ENCODE results near the gene FAM20C.

Gene FAM20C

DNA sequence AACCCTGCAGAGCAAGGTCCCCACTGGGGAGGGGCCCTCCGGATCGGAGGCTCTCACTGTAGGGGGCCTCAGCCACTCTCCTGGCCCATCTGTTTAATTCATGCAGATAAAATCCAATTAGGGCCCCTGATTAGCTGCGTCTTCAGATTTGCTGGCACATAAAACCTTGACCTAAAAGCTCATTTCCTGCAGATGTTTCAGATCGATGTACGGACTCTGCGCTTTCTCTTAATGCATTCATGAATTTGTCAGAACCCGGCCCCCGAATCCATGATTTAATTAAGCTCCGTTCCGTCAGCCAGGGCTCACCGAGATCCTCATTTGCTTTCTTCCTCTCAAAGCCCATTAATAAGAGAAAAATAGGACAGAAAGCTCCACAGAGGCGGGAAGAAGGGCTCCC, 57.6 kb downstream of the FAM20C start:
- Histone ChIP-seq H3K27ac (no peak overlapping the region), H3K4me3 (no peak overlapping the region)

DNA sequence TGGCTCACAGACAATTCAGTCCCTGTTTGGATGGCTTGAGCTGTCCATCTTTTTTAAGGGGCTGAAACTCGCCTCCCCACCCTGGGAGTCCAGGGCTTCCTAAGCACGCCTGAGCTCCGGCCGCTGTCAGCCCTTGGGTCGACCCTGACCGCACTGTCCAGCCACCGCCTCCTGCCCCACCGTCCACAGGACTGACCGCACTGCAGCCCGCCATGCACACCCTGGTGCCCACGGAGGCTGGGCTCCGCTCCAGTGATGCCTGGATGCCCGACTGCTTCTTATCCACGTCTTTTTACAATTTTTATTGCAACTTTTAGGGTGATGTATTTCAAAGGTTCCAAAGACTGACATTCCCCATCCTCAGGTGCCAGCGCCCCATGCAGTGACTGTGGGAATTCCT, 58.2 kb downstream of the FAM20C start:
- H3K27ac ChIP-seq, result no peak overlapping the region

DNA sequence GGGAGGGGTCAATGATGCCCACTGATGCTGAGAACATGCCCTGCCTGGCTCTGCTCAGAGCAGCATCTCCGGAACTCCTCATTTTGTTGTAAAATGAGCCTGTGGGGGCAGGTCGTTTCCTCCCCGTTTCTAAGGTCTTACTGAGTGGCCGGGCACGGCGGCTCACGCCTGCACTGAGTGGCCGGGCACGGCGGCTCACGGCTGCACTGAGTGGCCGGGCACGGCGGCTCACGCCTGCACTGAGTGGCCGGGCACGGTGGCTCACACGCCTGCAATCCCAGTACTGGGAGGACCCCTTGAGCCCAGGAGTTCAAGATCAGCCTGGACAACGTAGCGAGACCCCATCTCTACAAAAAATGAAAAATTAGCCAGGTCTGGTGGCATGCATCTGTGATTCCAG, 58.6 kb downstream of the FAM20C start:
- Histone ChIP-seq H3K4me3 (no peak overlapping the region), H3K27ac (no peak overlapping the region)

More for the DNA sequence above, 58.2 kb downstream of the FAM20C start:
- H3K4me3 ChIP-seq, result no peak overlapping the region

DNA sequence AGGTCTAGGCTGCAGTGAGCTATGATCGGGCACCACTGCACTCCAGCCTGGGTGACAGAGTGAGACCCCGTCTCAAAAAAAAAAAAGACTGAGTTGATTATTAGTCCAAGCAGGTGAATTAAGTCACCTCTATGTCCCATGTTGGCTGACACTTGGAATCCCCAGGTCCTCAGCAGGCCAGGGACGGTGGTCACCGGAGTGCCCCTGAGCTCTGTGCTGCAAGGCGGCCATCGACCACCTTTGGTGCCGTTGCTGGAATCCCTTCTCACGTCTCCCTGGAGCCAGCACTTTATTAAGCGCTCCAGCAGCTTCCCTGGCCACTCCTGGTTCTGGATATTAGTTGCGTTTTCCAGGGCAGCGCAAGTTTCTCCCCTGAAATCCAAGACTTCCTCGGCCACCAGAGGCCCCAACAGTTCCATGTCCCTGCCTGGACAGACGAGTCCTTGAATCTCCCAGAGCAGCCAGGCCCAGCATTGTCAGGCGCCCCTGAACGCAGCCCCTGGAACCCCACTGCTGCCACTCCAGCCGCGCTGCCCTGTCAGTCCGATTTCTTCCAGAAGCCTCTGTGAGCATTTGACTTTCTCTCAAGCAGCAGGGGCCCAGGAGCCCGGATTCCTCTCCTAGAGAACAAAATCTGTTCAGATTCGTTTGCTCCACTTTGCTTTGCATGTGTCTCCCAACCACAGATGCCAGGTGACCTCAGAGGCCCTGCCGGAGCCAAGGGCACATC, 59.2 kb downstream of the FAM20C start:
- Histone ChIP-seq H3K4me3 (no peak overlapping the region), H3K27ac (no peak overlapping the region)

DNA sequence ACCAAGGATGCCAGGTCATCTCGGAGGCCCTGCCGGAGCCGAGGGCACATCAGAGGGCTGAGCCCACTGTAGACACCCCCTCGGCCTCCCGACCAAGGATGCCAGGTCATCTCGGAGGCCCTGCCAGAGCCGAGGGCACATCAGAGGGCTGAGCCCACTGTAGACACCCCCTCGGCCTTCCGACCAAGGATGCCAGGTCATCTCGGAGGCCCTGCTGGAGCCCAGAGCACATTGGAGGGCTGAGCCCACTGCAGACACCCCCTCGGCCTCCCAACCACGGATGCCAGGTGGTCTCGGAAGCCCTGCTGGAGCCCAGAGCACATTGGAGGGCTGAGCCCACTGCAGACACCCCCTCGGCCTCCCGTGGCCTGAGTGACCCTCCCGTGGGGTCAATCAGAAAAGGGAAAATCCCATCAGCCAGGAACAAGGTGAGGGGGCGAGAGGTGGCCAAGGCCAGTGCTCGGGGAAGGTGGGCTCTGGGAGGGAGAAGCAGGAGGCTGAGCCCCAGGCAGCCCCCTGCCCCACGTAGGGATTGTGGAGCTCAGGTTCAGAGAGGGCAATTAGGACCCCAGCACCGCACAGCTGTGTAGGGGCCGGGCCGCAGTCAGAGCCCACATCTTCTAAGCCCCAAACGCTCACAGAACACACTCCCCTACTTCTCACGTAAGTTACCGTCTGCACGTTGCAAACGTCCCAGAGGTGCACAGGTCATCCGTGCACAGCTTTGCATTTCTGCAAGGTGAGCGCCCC, 60.0 kb downstream of the FAM20C start:
- no peak overlapping the region for H3K27ac ChIP-seq
- no peak overlapping the region for H3K4me3 ChIP-seq

DNA sequence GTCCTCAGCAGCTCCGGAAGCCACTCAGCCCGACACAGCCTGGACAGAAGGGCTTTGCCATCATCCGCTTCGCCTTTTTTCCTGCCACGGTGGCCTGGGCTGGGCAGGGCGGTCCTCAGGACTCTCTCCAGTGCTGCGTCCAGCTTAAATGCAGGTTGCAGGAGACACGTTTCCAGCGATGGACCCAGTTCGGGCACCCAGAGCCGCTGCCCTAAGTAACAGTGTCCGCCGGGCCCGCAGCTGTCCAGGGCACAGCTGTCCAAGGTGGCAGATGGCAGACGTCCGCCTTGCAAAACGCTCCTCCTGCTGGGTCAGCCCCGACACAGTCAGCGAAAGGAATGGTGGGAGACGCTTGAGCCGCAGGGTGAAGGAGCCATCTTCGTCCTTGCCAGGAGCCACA, 60.6 kb downstream of the FAM20C start:
- no peak overlapping the region for H3K4me3 ChIP-seq

GRCh38 chr7:253581-254336, 61.4 kb downstream of the FAM20C start:
- Histone ChIP-seq H3K4me3 (no peak overlapping the region), H3K27ac (no peak overlapping the region)

More for the DNA sequence above, 60.6 kb downstream of the FAM20C start:
- H3K27ac ChIP-seq, result no peak overlapping the region

DNA sequence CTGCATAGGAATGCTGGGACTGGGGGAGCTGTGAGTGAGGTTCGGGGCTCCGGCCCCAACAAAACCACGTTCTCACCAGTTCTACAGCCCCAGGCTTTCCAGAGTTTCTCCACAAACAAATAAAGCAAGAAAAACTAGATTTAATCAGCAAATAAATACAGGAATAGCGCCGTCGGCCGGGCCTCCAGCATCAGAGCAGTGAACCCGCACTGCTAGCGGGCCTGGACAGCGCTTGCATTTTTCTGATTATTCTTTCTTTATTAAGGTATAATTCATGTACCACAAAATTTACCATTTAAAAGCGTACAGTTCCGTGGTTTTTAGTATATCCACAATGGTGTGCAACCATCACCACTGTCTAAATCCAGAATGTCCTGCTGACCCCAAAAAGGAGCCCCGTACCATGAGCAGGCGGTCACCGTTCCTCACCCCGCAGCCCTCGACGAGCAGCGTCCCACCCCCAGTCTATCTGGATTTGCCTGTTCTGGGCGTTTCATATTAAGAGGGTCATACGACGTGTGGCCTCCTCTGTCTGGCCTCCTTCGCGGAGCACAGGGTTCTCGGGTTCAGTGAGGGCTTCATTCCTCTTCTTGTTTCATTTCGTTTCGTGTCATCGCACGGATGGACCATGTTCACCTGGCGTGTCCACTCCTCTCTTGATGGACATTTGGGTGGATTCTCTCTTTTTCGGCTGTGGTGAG, 62.1 kb downstream of the FAM20C start:
- Histone ChIP-seq H3K4me3 (no peak overlapping the region), H3K27ac (no peak overlapping the region)

GRCh38 chr7:255038-255435, 62.7 kb downstream of the FAM20C start:
- Histone ChIP-seq H3K4me3 (no peak overlapping the region), H3K27ac (no peak overlapping the region)

GRCh38 chr7:255721-256361, 63.5 kb downstream of the FAM20C start:
- no peak overlapping the region for H3K27ac ChIP-seq
- no peak overlapping the region for H3K4me3 ChIP-seq

- Histone ChIP-seq H3K4me3 (no peak overlapping the region), H3K27ac (no peak overlapping the region)
These were observed 64.1 kb downstream of the FAM20C start for GRCh38 chr7:256461-256940.

- H3K27ac ChIP-seq, result no peak overlapping the region
- no peak overlapping the region for H3K4me3 ChIP-seq
These were observed 64.7 kb downstream of the FAM20C start for GRCh38 chr7:256981-257646.

DNA sequence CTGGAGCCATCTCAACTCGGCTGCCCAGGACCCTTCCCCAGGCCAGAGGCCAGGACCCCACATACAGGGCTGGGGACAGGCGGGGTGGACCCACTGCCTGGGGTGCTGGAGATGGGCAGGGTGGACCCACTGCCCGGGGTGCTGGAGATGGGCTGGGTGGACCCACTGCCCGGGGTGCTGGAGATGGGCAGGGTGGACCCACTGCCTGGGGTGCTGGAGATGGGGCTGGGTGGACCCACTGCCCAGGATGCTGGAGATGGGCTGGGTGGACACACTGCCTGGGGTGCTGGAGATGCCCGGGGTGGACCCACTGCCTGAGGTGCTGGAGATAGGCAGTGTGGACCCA, 65.2 kb downstream of the FAM20C start:
- no peak overlapping the region for H3K4me3 ChIP-seq
- no peak overlapping the region for H3K27ac ChIP-seq

GRCh38 chr7:258476-259190, 66.3 kb downstream of the FAM20C start:
- Histone ChIP-seq H3K4me3 (no peak overlapping the region), H3K27ac (no peak overlapping the region)

DNA sequence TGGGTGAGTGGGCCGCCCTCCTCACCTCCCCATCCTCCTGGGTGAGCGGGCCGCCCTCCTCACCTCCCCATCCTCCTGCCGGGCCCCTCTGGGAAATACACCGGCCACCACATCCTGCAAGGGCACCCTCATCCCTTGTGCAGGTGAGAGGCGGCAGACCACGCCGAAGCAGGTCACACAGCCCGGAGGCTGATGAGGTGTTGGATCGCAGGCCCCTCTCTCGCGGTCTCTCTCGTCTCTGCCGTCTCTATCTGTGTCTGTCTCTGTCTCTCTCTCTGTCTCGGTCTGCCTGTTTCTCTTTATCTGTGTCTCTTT, 66.8 kb downstream of the FAM20C start:
- Histone ChIP-seq H3K4me3 (no peak overlapping the region), H3K27ac (no peak overlapping the region)

GRCh38 chr7:259751-260405, 67.5 kb downstream of the FAM20C start:
- no peak overlapping the region for H3K27ac ChIP-seq
- H3K4me3 ChIP-seq, result no peak overlapping the region

DNA sequence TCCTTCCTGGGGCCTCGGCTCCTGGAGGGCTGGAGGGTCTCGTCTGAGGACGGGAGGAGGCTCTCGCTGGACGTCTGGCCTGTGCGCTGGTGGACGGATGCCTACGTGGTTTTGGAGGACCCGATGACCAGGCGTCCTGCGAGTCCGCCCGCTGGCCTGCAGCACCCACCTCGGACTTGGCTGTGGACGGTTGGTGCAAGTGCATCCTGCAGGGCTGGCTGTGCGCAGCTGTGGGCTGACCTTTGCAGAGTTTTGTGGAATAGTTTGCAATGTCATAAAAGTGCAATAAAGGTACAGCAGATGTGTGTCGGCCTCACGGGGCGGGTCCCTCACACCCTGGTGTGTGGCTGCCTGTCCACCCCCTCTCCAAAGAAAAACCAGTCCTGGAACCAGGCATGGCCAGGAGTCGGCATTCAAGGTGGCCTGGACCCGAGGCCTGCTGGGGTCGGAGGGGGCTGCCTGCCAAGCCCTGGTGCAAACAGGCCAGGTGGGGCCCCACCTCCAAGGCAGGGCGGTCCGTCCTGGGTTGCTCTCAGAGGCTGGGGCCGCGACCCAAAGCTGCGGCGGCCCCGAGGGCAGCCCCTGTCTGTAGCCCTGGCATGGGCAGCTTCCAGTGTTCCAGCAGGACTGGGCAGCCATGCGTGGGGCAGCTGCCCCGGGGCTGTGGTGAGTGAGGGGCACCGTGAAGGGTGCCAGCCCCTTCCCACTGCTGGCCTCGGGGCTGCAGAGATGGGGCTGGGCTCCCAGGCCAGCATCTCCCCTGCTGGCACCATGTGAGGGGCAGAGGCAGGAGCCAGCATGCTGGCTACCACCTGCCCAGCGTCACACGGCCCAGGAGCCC, 68.3 kb downstream of the FAM20C start:
- H3K27ac ChIP-seq, result no peak overlapping the region
- H3K4me3 ChIP-seq, result no peak overlapping the region
